Measurements from ENCODE around the gene RIC1.
A peak's percentile ranks its signal among the peaks of the same experiment; 100 is the strongest.
"Not testable (repeated sequence)": the region's sequence is repeated elsewhere in the genome, so short reads cannot be mapped to it uniquely, and the experiment has no call there.

Gene RIC1

DNA sequence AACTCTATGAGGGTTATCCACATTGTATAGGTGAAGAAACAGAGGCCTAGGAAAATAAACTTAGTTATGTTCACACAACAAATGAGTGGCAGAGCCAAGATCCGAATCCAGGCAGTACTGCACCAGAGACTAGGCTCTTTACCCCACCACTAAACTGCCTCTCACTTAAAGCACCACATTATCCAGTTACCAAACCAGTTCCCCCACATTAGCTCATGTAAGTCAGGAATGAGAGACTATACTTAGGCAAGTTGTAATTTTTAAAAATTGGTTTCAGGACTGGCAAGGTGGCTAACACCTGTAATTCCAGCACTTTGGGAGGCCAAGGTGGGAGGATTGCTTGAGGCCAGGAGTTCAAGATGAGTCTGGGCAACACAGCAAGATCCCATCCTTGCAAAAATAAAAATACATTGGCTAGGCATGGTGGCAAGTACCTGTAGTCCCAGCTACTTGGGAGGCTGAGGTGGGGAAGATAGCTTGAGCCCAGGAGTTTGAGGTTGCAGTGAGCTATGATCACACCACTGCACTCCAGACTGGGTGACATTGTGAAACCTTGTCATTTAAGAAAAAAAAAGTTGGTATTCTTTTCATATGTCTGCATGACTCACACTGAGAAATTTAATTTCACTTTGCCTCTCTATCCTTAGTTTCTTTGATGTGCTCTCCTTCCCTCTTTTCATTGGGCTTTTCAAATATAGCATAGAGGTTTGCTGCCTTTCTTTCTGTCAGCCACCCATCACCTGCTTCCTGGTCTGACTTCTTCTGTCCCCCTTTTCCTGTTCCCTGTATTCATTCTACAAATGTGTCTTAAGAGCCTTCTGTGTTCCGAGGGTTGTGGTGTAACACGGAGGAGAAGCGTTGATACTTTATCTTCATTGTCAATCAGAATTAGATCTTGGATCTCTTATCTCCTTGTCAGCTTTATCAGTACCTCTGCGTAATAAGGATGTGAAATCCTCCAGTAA is 139.3 kb downstream of the RIC1 start:
- Histone ChIP-seq H3K79me2 (ENCODE audit: insufficient read depth, low read length) (no peaks in the 10 kb centered on the region), H3K27ac (ENCODE audit: low read depth, low read length, poor library complexity, severe bottlenecking) (no peak overlapping the region), H3K9me3 (ENCODE audit: low read length) (no peaks in the 10 kb centered on the region), H3K4me3 (ENCODE audit: low read depth, low read length, poor library complexity, severe bottlenecking) (no peak overlapping the region), H3K27me3 (ENCODE audit: insufficient read depth, low read length) (no peaks in the 10 kb centered on the region), H3F3A (ENCODE audit: insufficient read depth, low read length) (no peaks in the 10 kb centered on the region; the same call in 1 of the 2 replicates), H4K20me1 (ENCODE audit: insufficient read depth, low read length) (no peaks in the 10 kb centered on the region), H3K9ac (ENCODE audit: low read length) (no peak overlapping the region), H3K4me2 (ENCODE audit: low read length) (no peak overlapping the region), H3K9me2 (ENCODE audit: low read depth, low read length) (no peaks in the 10 kb centered on the region), H3K36me3 (ENCODE audit: insufficient read depth, low read length) (peaks cover 97% of the 10 kb centered on the region), H3K4me1 (ENCODE audit: insufficient read depth, low read length, severe bottlenecking) (peaks cover 20% of the 10 kb centered on the region), H2AFZ (ENCODE audit: low read length) (no peak overlapping the region)
- TF ChIP-seq EZH2 (IDR thresholded peaks at IDR 0.05; ENCODE audit: borderline replicate concordance, low read length) (no peak), CTCF (IDR thresholded peaks at IDR 0.05; ENCODE audit: low read length) (no peak)

DNA sequence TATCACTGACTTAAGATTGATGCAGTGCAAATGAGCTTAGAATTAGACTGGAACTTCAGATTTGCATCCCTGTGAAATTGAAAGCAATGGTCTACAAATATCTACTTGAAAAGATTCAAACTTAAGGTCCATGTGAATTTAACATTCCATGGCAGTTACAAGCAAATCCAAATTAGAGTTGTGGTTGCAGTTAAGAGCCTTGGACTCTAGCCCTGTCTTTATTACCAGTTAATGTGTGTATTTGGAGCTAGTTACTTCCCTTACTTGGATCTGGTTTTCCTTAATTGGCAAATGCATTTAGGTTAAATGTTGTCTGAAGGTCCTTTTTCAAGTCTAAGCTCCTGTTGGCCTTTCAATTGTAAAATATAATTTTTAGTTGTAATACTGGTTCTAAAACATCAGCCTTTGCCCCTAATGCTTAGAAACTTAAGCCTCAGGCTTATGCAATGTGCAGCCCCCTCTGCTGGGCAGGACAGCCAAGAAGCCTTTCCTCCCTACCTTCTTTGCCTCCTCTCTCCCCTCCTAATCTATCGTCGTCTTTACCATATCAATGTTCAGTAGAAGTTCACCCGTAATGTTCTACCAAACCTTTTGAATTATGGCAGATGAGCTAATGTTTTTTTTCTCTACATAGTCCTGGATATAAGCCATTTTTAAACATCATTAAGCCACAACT is 144.6 kb downstream of the RIC1 start:
- no peaks in the 10 kb centered on the region for H3K79me2 ChIP-seq (ENCODE audit: insufficient read depth, low read length)
- no peaks in the 10 kb centered on the region for H4K20me1 ChIP-seq (ENCODE audit: insufficient read depth, low read length)
- no peaks in the 10 kb centered on the region for H3F3A ChIP-seq (ENCODE audit: insufficient read depth, low read length)
- H3K9ac ChIP-seq (ENCODE audit: low read length): no peak overlapping the region
- no peaks in the 10 kb centered on the region for H3K4me1 ChIP-seq (ENCODE audit: insufficient read depth, low read length, severe bottlenecking)
- H3K27me3 ChIP-seq (ENCODE audit: insufficient read depth, low read length): no peaks in the 10 kb centered on the region
- TF ChIP-seq EZH2 (IDR thresholded peaks at IDR 0.05; ENCODE audit: borderline replicate concordance, low read length): no peak
- peak; percentile 41; the same call in 1 of the 2 replicates for TF ChIP-seq CTCF (IDR thresholded peaks at IDR 0.05; ENCODE audit: low read length)
- H2AFZ ChIP-seq (ENCODE audit: low read length): no peak overlapping the region
- peaks cover 13% of the 10 kb centered on the region for H3K9me3 ChIP-seq (ENCODE audit: low read length)
- peaks cover 99% of the 10 kb centered on the region for H3K36me3 ChIP-seq (ENCODE audit: insufficient read depth, low read length)
- H3K27ac ChIP-seq (ENCODE audit: low read depth, low read length, poor library complexity, severe bottlenecking): no peak overlapping the region
- H3K4me3 ChIP-seq (ENCODE audit: low read depth, low read length, poor library complexity, severe bottlenecking): no peak overlapping the region
- H3K9me2 ChIP-seq (ENCODE audit: low read depth, low read length): no peaks in the 10 kb centered on the region
- H3K4me2 ChIP-seq (ENCODE audit: low read length): no peak overlapping the region

DNA sequence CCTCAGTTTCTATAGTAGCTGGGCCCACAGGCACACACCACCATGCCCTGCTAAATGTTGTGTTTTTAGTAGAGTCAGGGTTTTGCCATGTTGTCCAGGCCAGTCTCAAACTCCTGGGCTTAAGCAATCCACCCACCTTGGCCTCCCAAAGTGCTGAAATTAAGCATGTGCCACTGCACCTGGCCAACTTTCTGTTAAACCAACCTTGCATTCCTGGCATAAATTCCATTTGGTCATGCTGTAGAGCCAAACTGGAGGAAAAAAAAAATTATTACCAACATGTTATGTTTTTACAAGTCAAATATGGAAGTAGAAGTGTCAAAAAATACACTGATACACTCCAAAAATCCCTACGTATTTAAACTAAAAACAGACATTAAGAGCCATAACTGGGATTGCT is 149.9 kb downstream of the RIC1 start:
- no peak overlapping the region for H3K27ac ChIP-seq (ENCODE audit: low read depth, low read length, poor library complexity, severe bottlenecking)
- H3K9ac ChIP-seq (ENCODE audit: low read length): no peak overlapping the region
- H2AFZ ChIP-seq (ENCODE audit: low read length): no peak overlapping the region
- H3K36me3 ChIP-seq (ENCODE audit: insufficient read depth, low read length): peaks cover 91% of the 10 kb centered on the region
- TF ChIP-seq CTCF (IDR thresholded peaks at IDR 0.05; ENCODE audit: low read length) (no peak), EZH2 (IDR thresholded peaks at IDR 0.05; ENCODE audit: borderline replicate concordance, low read length) (no peak)
- no peaks in the 10 kb centered on the region for H3K4me1 ChIP-seq (ENCODE audit: insufficient read depth, low read length, severe bottlenecking)
- H3K9me2 ChIP-seq (ENCODE audit: low read depth, low read length): no peaks in the 10 kb centered on the region
- H3K4me2 ChIP-seq (ENCODE audit: low read length): no peak overlapping the region
- H3K4me3 ChIP-seq (ENCODE audit: low read depth, low read length, poor library complexity, severe bottlenecking): no peak overlapping the region
- no peaks in the 10 kb centered on the region; the same call in 1 of the 2 replicates for H3F3A ChIP-seq (ENCODE audit: insufficient read depth, low read length)
- H4K20me1 ChIP-seq (ENCODE audit: insufficient read depth, low read length): no peaks in the 10 kb centered on the region
- H3K27me3 ChIP-seq (ENCODE audit: insufficient read depth, low read length): no peaks in the 10 kb centered on the region
- peaks cover 23% of the 10 kb centered on the region for H3K9me3 ChIP-seq (ENCODE audit: low read length)
- no peaks in the 10 kb centered on the region for H3K79me2 ChIP-seq (ENCODE audit: insufficient read depth, low read length)

- not testable (repeated sequence) for H3K27me3 ChIP-seq (ENCODE audit: insufficient read depth, low read length); H2AFZ ChIP-seq (ENCODE audit: low read length); H3K9ac ChIP-seq (ENCODE audit: low read length); H3K4me1 ChIP-seq (ENCODE audit: insufficient read depth, low read length, severe bottlenecking); H3K9me2 ChIP-seq (ENCODE audit: low read depth, low read length); H3K27ac ChIP-seq (ENCODE audit: low read depth, low read length, poor library complexity, severe bottlenecking); H4K20me1 ChIP-seq (ENCODE audit: insufficient read depth, low read length); H3K4me2 ChIP-seq (ENCODE audit: low read length); H3K4me3 ChIP-seq (ENCODE audit: low read depth, low read length, poor library complexity, severe bottlenecking); H3K79me2 ChIP-seq (ENCODE audit: insufficient read depth, low read length); H3F3A ChIP-seq (ENCODE audit: insufficient read depth, low read length)
- Histone ChIP-seq H3K36me3 (ENCODE audit: insufficient read depth, low read length) (peaks cover 91% of the 10 kb centered on the region), H3K9me3 (ENCODE audit: low read length) (peaks cover 23% of the 10 kb centered on the region)
These were observed 150.9 kb downstream of the RIC1 start for GRCh38 chr9:5779705-5780218.

DNA sequence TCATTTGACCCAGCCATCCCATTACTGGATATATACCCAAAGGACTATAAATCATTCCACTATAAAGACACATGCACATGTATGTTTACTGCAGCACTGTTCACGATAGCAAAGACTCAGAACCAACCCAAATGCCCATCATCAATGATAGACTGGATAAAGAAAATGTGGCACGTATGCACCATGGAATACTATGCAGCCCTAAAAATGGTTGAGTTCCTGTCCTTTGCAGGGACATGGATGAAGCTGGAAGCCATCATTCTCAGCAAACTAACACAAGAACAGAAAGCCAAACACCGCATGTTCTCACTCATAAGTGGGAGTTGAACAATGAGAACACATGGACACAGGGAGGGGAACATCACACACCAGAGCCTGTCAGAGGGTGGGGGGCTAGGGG is 154.5 kb downstream of the RIC1 start:
- not testable (repeated sequence) for H3F3A ChIP-seq (ENCODE audit: insufficient read depth, low read length); H3K4me2 ChIP-seq (ENCODE audit: low read length); H3K9ac ChIP-seq (ENCODE audit: low read length); H3K4me1 ChIP-seq (ENCODE audit: insufficient read depth, low read length, severe bottlenecking); H2AFZ ChIP-seq (ENCODE audit: low read length); H4K20me1 ChIP-seq (ENCODE audit: insufficient read depth, low read length); H3K27me3 ChIP-seq (ENCODE audit: insufficient read depth, low read length); H3K9me2 ChIP-seq (ENCODE audit: low read depth, low read length); H3K27ac ChIP-seq (ENCODE audit: low read depth, low read length, poor library complexity, severe bottlenecking); H3K79me2 ChIP-seq (ENCODE audit: insufficient read depth, low read length); H3K4me3 ChIP-seq (ENCODE audit: low read depth, low read length, poor library complexity, severe bottlenecking)
- Histone ChIP-seq H3K36me3 (ENCODE audit: insufficient read depth, low read length) (peaks cover 82% of the 10 kb centered on the region), H3K9me3 (ENCODE audit: low read length) (peaks cover 10% of the 10 kb centered on the region)
